AG10803 (cell line): ENCODE measurements around the gene LRP1B.

Experiments used
- DNase-seq: peaks from one replicate; pipeline ENCODE4 v3.0.0; 2010; ENCODE audit warnings: low read depth
- H3K4me3 ChIP-seq: 2 replicates; pipeline ENCODE4 v1.5.1; 2011; ENCODE audit warnings: mild to moderate bottlenecking, low read length, control low read depth
- CTCF ChIP-seq: conservative IDR thresholded peaks from 2 replicates; pipeline ENCODE4 v1.5.1; 2011; ENCODE audit warnings: mild to moderate bottlenecking, low read length, control low read depth, inconsistent platforms

LRP1B gene

GRCh38 chr2:141652308-141652707 is 478.5 kb downstream of the LRP1B start:
- no peak overlapping the region for H3K4me3 ChIP-seq
- DNase-seq, result no peak
- TF ChIP-seq CTCF, result no peak

- H3K4me3 ChIP-seq, result no peak overlapping the region
- no peak for TF ChIP-seq CTCF
- no peak for DNase-seq
Measured at GRCh38 chr2:141647353-141647752, 483.5 kb downstream of the LRP1B start.

- TF ChIP-seq CTCF, result no peak
- H3K4me3 ChIP-seq, result no peak overlapping the region
- DNase-seq, result peak; percentile 4
Measured at GRCh38 chr2:141641462-141641861, 489.4 kb downstream of the LRP1B start.

- no peak overlapping the region for H3K4me3 ChIP-seq
- DNase-seq, result no peak
- TF ChIP-seq CTCF, result no peak
Measured at GRCh38 chr2:141639809-141640208, 491.0 kb downstream of the LRP1B start.

- DNase-seq, result no peak
- TF ChIP-seq CTCF, result no peak
- H3K4me3 ChIP-seq, result no peak overlapping the region
Measured at GRCh38 chr2:141633132-141633531, 497.7 kb downstream of the LRP1B start.

- DNase-seq, result no peak
- no peak for TF ChIP-seq CTCF
- H3K4me3 ChIP-seq, result no peak overlapping the region
Measured at GRCh38 chr2:141630407-141630930, 500.3 kb downstream of the LRP1B start.

GRCh38 chr2:141620372-141620771 is 510.4 kb downstream of the LRP1B start:
- no peak overlapping the region for H3K4me3 ChIP-seq
- DNase-seq, result no peak
- no peak for TF ChIP-seq CTCF
